Sigmoid colon (tissue), 7 donors: ENCODE results near the gene RNASEH2A. TPM values are rescaled to one million over a fixed set of nuclear protein-coding genes. Genes with fewer than 3 reads are reported as not detected.

ENCODE experiments used
- DNase-seq: peaks from one replicate; pipeline ENCODE4 v3.0.0-alpha.2; 2019
- H3K27ac ChIP-seq, 4 donors: fragments of 200-600 bp; sonication (generic); one replicate each; pipeline ENCODE4 v1.5.1; 2016 to 2019; ENCODE audit warnings: mild to moderate bottlenecking in 1 of 4
- H3K27me3 ChIP-seq, 3 donors: fragments of 200-600 bp; sonication (generic); one replicate each; pipeline ENCODE4 v1.5.1; 2019; ENCODE audit warnings: mild to moderate bottlenecking in 1 of 3
- H3K36me3 ChIP-seq, 4 donors: fragments of 200-600 bp; sonication (generic); one replicate each; pipeline ENCODE4 v1.5.1; 2016 to 2019
- H3K4me1 ChIP-seq, 4 donors: fragments of 200-600 bp; sonication (generic); one replicate each; pipeline ENCODE4 v1.5.1; 2017 to 2019
- H3K4me3 ChIP-seq, 4 donors: fragments of 200-600 bp; sonication (generic); one replicate each; pipeline ENCODE4 v1.5.1; 2017 to 2019; ENCODE audit warnings: mild to moderate bottlenecking in 2 of 4, moderate library complexity in 1 of 4
- H3K9me3 ChIP-seq, 4 donors: fragments of 200-600 bp in 3 of 4; sonication (generic) in 3 of 4; one replicate each; pipeline versions ENCODE4 v1.5.1 to v1.6.1; 2013 to 2019
- CTCF ChIP-seq, 4 experiments: fragments of 450-650 bp in 3 of 4; fragments of 200-600 bp in 1 of 4; IDR thresholded peaks; one replicate each; pipeline ENCODE4 v1.5.1; 2016 to 2019; ENCODE audit warnings: antibody characterized with exemption in 4 of 4, mild to moderate bottlenecking in 3 of 4, moderate library complexity in 2 of 4
- EP300 ChIP-seq, 4 donors: sonication (generic); formaldehyde crosslinking; IDR thresholded peaks; one replicate each; pipeline ENCODE4 v1.6.1; 2017; ENCODE audit warnings: antibody characterized with exemption in 4 of 4
- POLR2A ChIP-seq, 2 donors: fragments of 450-650 bp; IDR thresholded peaks; one replicate each; pipeline ENCODE4 v1.6.1; 2016; ENCODE audit warnings: antibody characterized with exemption in 2 of 2, mild to moderate bottlenecking in 2 of 2, moderate library complexity in 2 of 2
- POLR2AphosphoS5 ChIP-seq, 4 donors: sonication (generic); formaldehyde crosslinking; IDR thresholded peaks; one replicate each; pipeline ENCODE4 v1.6.1; 2017; ENCODE audit warnings: antibody characterized with exemption in 4 of 4
- WGBS, 2 donors: extraction: QIAGEN DNeasy Blood & Tissue Kit; methylation state at CpG; one replicate each; pipeline ENCODE4 v1.1.7; 2013; 5-methylcytosine and 5-hydroxymethylcytosine counted together
- intact Hi-C: fragments of 100-400 bp; cut with DNase I; formaldehyde crosslinking; loops from one replicate; pipeline ENCODE4 v1.15.1; 2023
- polyA plus RNA-seq, 3 donors: library from polyadenylated mRNA; stranded (reverse); fragments of 200-250 nt; gene quantifications; one replicate each; pipeline ENCODE4 v1.2.3, GENCODE V29; 2013
- total RNA-seq, 4 donors: library from RNA; depleted of rRNA; stranded (reverse); fragments of >200 nt; gene quantifications; one replicate each; pipeline ENCODE4 v1.1.0, GENCODE V29; 2016
- donor health status: healthy with polysubstance abuse.
- donor health status: Bipolar disorder and iron deficiency.
- donor health status: healthy.

RNASEH2A gene
- total and polyA plus RNA-seq, 7 donors = 1.9 to 22.1 (median 3.7) TPM

- TF ChIP-seq POLR2AphosphoS5 (IDR thresholded peaks at IDR 0.05) = peak; percentile 36 to 71 (median 46)
- no peak for TF ChIP-seq POLR2A (IDR thresholded peaks at IDR 0.05)
- TF ChIP-seq EP300 (IDR thresholded peaks at IDR 0.05) = peak in 1 of 4 donors; percentile 23
- peak; percentile 96 to 98 (median 98) for TF ChIP-seq CTCF (IDR thresholded peaks at IDR 0.05)
- intact Hi-C loops = loop anchor here (1.0 kb wide), 1 partner anchor 19 kb away; no protein-coding TSS in a partner anchor
- 3 to 11% methylated on average over 43 of the region's 43 CpGs for WGBS, 2 donors
- no peaks in the 10 kb centered on the region for H3K36me3 ChIP-seq
- peak overlapping the region; percentile 44 to 67 (median 54) for H3K4me3 ChIP-seq
- no peaks in the 10 kb centered on the region for H3K9me3 ChIP-seq
- peaks cover 0 to 51% (median 34%) of the 10 kb centered on the region in 4 donors for H3K4me1 ChIP-seq
- DNase-seq = peak; percentile 90
- no peaks in the 10 kb centered on the region for H3K27me3 ChIP-seq
- H3K27ac ChIP-seq = peak overlapping the region; percentile 89 to 97 (median 94)
Measured at GRCh38 chr19:12777217-12778016, 29.0 kb upstream of the RNASEH2A start.

GRCh38 chr19:12778017-12778904 is 28.1 kb upstream of the RNASEH2A start:
- peak overlapping the region; percentile 44 to 67 (median 54) for H3K4me3 ChIP-seq
- H3K27me3 ChIP-seq = no peaks in the 10 kb centered on the region
- TF ChIP-seq CTCF (IDR thresholded peaks at IDR 0.05) (no peak), POLR2A (IDR thresholded peaks at IDR 0.05) (peak; percentile 23 to 29), POLR2AphosphoS5 (IDR thresholded peaks at IDR 0.05) (peak; percentile 25 to 67 (median 57)), EP300 (IDR thresholded peaks at IDR 0.05) (peak in 1 of 4 donors; percentile 3)
- intact Hi-C loops = no loop called here
- H3K36me3 ChIP-seq = no peaks in the 10 kb centered on the region
- H3K27ac ChIP-seq = peak overlapping the region; percentile 89 to 97 (median 94)
- DNase-seq = peak; percentile 92
- H3K4me1 ChIP-seq = peaks cover 0 to 57% (median 41%) of the 10 kb centered on the region in 4 donors
- no peaks in the 10 kb centered on the region for H3K9me3 ChIP-seq
- 3 to 4% methylated on average over 44 of the region's 44 CpGs for WGBS, 2 donors

DNA sequence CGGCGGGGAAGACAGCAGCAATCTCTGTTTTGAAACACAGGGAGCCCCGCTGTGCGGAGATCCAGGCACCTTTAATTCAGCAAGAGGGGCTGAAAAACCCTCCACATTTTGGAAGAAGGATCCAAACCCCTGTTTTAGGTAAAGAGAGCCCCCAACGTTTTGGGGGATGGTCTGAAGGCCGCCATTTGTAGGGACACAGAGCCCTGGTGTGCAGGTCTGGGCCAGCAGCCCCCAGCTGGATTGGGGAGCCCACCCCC is 27.6 kb upstream of the RNASEH2A start:
- intact Hi-C loops = no loop called here
- H3K4me3 ChIP-seq = peak overlapping the region in 3 of 4 donors; percentile 51 to 67 (median 58)
- H3K4me1 ChIP-seq = peaks cover 0 to 57% (median 47%) of the 10 kb centered on the region in 4 donors

More for the DNA sequence above, 27.6 kb upstream of the RNASEH2A start:
- Histone ChIP-seq H3K9me3 (no peaks in the 10 kb centered on the region), H3K27ac (peak overlapping the region; percentile 89 to 97 (median 94)), H3K36me3 (no peaks in the 10 kb centered on the region), H3K27me3 (no peaks in the 10 kb centered on the region)
- no peak for DNase-seq
- TF ChIP-seq EP300 (IDR thresholded peaks at IDR 0.05) (no peak), POLR2A (IDR thresholded peaks at IDR 0.05) (no peak), CTCF (IDR thresholded peaks at IDR 0.05) (no peak), POLR2AphosphoS5 (IDR thresholded peaks at IDR 0.05) (no peak)
- 54 to 64% methylated on average over 6 of the region's 6 CpGs for WGBS, 2 donors
